COLO668 (cell line): ENCODE results near the gene TCF7L2.

Experiments
- DNase-seq: peaks from one replicate; lab custom pipeline; 2025; ENCODE audit not compliant: unreplicated experiment; lab: John Stamatoyannopoulos, UW

The TCF7L2 gene

DNA sequence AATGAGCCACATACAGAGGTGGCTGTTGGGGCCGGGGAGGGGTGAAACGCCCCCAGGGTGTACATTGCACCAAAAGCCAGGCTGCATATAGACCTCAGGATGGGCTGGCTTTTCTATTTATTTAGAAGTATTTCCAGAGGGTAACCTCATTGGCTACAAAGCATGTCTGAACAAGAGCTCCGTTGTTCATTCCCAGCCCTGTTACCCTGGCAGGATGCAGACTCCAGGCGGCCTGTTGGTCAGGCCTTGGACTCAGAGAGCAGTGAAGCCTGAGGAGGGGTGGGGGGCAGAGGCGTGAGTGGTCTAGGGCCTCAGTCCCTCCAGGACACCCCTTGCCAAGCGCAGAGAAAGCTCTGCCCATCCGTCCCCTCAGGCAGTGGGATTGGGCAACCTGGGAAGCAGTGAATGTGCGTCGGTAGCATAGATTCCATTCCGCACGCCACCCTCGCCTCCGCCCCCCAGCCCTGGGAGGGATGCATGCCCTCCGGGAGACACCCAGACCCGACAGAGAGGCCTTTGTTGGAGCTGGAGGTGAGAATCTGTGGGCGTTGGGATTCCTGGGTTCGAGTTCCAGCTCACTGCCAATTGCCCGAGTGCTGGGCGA lies 41.9 kb downstream of the TCF7L2 start:
- no peak for DNase-seq

DNA sequence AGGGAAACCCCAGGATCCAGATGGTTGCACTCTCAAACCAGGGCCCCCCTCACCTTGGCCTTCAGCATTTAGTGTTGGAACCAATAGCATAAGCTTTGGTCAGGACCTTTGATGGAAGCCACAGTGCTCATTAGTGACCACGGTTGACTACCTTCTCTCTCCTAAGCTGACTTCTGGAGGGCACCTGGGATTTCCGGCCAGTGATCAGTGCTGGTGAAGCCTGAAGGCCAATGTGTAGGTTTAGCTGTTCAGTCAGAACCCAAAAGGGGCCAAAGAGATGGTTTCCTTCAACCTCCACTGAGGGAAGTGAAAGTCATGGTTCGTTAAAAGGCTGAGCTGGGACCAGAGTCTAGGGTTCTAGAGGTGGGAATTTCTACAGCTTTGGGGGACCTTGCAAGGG lies 46.4 kb downstream of the TCF7L2 start:
- no peak for DNase-seq

DNA sequence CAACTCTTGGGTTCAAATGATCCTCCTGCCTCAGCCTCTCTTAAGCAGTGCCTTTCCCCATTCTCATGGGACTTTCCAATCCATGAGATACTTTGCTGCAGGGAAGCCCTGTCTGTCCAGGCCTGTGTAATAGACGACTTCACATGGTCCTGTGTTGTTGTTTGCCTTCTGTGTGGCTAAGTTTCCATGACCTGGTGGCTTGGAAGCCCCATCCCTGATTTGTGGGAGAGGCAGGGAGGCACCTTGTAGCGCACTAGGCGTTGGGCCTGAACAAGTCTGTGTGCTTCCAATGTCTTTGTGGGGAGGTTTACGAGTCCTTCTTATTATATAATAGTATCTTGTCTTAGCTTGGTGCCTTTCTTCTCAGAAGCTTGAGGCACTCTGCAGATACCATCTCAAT lies 49.1 kb downstream of the TCF7L2 start:
- no peak for DNase-seq

DNA sequence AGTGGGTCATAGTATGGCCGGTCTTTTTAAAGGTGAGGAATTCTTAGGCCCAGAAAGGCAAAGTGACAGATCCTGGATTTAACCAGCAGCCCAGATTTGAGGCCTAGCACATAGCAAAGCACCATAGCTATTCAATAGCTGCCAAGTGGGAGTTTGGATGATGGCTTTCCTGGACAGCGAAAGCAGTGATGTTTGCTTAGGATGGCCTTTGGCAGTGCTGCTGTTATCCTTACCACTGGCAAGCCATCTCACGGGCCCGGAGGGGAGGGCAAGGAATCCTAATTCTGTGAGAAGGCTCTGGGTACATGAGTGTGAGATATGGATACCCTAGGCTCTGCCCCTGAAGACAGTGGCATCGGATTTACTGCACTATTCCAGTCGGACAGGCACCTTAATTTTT lies 50.4 kb downstream of the TCF7L2 start:
- DNase-seq, result no peak

DNA sequence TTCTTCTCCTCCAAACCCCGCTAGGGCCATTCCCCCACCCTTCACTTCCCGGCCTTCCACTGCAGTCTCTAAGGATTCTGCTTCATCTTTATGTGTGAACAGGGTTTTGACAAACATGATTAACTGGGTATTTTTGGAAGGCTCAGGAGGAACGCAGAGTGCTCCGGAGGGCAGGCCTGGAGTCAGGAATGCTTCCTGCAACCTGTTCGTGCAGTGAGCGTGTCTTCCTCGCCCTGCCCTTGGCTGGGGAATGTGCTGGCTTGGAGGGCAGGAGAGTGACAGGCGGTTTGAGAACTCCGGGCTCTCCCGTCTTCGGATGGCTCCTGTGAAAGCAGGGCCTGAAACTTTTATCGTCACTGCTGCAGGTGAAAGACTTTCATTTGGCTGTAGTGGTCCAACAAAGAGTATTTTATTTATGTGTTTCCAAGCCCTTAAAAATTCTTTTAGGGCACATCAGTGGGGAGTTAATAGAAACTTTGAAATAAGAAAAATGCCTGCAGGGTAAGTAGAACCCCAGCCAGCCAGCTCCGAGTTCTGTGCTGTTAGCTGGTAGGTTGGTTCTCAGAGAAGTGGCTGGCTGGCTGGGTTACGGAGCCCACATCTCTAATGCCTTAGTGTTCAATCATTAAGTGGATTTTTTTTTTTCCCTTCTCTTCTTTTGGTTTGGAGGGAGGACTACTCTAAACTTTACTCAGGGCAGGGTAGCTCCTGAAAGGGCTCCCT lies 51.0 kb downstream of the TCF7L2 start:
- DNase-seq, result no peak

DNA sequence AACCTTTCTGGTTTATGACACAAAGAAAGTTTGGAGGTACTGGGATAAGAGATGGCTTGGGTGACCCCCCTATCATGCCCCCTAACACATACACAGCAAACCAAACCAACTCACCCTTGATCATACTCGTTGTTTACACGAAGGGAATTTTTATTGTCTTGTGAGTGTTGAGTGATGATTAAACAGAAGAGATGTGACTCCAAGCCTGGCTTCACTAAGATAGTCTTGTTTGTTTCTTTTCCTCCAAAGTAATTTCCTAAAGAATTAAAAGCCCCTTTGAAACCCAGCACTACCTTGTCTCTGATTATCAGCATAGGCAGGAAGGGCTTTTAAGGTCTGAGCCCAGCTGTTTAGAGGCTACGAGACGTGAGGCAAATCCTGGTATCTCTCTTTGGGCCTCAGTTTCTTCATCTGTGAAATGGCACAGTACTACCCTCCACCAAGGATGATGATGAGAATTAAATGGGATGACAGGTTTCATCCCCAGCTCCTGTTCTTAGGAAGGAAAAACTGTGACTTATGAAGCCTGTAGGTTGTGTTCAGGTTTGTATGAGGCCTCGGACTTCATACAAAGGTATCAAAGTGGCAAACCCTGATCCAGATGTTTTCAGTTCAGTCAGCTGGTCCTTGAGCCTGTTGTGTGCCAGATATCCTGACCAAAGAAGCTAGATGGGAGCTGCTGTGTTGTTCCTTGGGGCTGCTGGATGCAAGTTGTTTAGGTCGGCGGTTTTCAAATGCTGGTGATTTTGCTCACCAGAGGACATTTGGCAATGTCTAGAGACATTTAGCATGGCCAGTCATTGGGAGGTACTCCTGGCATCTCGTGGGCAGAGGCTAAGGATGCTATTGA lies 51.8 kb downstream of the TCF7L2 start:
- DNase-seq, result no peak

DNA sequence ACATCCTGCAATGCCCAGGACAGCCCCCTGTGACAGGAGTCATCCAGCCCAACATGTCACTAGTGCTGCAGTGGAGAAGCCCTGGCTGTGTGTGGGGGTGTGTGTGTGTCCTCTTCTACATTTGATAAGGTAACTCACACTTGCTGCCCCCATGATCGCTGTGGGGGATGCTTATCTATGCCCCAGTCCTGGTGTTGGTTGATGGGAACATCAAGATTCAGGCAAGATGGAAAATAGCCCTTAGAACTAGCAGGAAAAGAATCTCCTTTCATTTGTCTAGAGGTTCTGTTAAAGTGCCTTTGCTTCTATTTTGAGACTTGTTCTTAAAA lies 52.4 kb downstream of the TCF7L2 start:
- no peak for DNase-seq

DNA sequence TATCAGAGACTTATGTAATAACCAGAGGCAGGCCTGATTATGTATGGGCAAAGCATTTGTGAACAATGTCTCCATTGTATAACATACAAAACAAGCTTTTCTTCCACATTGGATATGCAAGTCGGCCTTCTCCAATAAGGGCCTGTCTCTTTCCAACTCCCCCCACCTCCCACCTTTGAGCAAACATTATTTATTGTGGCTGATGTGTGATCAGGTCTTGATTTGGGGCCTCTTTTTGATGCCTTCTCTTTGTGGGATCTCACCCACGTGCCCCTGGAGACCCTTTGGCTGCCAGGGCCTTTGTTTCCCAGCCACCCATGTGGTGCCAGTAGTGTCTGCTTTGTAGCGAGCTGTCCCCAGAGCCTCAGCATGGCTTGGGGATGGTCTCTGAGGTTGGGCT lies 53.0 kb downstream of the TCF7L2 start:
- no peak for DNase-seq

DNA sequence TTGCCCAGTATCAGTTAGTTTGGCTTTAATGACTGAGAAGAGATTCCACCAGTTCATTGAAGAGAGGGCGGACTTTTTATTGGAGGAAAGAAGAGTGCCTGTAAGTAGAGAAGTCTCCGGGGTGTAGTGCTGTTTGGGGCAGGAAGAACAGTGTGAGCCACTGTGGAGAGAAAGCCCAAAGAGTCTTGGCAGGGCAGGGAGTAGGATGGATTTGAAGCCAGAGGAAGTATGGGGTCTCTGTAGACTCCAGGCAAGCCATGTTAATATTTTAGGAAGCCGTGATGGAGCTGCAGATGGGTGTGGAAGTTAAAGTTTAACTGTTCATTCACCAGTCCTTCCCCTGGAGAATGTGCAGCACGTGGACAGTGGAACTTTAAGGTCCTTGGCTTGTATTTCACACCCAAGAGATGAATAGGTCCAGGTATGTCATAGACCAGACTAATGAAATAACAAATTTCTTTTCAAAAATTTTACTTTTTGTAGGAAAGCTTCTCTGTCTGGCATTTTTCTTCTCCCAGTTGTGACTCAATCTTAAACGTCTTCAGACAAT lies 54.1 kb downstream of the TCF7L2 start:
- DNase-seq, result no peak

DNA sequence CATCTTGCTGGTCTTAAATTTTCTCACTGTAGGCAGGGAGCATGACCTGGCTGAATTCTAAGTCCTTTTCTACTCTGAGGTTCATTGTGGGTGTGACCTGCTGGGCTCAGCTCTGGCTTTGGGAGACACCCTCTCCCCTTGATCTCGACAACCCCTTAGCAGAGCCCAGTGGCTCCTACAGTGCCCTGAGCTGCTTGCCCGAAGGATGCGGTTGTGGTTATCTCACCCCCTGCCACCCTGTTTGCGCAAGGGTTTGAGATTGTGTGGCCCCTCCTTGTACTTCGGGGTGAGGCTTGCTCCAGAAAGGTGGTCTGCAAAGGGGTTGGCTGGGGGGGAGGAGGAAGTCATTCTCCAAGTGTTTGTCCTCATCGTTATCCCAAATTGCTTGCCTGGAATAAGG lies 55.3 kb downstream of the TCF7L2 start:
- no peak for DNase-seq

DNA sequence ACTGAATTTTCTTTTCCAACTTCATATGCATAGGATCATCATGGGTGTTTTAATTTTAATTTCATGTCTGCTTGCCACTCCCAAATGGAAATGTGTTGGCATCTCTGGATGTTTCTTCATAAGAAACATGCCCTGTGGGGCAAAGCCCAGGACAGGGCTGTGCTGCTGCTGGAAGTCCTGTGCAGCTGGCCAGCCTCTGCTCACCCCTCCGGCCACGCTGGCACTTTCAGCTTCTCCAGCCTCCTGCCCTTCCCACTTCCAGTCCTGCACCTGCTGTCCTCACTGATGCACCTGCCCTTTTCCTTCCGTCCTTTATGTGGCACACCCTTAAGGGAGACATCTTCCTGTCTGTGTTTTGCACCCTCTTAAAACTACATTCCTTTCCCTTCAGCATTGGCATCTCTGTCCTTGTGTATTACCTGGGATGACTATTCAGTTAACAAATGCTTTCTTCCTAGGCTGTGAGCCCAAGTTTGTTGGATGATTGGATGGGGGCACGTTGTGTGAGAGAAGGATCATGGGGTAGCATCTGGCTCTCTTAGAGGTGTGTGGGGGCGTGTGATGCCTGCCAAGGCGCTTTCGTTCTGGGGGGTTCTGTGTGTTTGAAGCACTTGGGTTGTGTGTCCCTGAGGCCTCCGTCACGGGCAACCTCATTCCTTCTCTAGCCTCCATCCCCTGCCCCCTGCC lies 56.8 kb downstream of the TCF7L2 start:
- peak; percentile 62 for DNase-seq

DNA sequence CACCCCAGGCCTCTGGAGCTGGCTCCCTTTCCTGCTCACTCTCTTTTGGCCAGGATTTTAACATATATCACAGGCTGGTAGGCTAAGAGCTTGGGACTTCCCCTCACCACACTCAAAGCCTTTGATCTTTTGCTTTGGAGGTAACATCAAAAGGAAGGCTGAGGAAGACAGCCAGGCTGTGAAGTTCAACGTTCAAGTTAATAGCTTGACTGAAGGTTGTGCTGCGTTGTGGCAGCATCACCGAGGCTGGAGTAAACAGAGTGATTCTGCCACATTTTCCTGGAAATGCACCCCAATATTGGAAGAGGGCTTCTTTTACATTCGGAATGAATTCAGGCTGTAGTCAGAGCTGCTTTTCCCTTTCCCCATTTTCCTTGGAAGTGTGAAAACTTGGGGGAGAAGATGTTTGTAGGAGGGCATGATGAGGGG lies 57.3 kb downstream of the TCF7L2 start:
- DNase-seq, result no peak

DNA sequence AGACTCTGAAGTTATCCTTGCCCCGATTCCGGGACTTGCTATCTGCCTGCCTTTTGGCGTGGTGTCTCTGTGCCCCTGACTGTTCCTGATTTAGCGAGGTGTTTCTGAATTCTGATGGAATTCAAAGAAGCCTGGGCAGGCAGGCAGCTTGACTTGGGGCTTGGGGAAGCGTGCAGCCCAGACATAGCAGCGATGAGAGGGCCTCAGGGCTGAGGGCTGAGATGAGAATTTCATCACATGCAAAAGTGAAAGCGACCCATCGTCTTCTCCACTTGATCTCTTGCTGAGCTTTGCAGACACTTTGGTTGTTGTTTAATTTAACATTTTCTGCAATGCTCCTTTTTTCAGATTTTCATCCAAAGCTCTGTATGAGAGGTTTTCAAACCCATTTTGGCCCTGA lies 57.8 kb downstream of the TCF7L2 start:
- DNase-seq, result no peak

DNA sequence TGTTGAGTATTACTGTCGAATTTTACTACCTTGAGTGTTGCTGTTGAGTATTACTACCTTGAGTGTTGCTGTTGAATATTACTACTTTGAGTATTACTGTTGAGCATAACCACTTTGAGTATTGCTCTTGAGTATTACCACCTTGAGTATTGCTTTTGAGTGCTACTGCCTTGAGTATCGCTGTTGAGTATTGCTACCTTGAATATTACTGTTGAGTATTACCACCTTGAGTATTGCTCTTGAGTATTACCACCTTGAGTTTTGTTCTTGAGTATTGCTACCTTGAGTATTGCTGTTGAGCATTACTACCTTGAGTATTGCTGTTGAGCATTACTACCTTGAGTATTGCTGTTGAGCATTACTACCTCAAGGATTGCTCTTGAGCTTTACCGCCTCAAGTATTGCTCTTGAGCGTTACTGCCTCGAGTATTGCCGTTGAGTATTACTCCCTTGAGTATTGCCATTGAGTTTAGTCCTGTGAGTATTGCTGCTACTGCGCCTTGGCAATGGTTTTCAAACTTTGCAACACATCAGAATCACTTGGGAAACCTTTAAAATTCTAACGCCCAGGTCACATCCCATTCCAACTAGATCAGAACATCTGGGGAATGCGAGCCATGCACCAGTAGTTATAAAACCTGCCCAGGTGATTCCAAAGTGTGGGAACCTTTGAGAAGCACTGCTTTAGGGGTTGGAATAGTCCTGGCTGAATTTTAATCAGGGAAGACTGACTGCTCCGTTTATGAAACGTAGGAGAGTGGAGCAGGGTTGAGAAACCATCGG lies 61.7 kb downstream of the TCF7L2 start:
- no peak for DNase-seq

DNA sequence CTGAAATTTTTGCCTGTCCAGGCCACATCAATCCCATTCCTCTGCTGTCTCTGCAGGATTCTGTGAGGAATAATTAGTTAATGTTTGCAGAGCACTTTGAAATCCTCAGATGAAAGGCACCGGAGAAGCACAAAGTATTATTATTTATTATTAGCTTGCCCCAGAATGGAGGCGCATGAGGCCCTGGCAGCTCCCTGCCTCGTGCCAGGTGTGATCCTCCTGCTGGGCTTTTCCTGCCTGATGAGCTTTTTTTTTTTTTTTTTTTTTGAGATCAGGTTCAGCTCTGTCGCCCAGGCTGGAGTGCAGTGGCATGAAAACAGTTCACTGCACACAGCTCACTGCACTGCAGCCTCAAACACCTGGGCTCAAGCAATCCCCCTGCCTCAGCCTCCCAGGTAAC lies 65.2 kb downstream of the TCF7L2 start:
- DNase-seq, result peak; percentile 28

DNA sequence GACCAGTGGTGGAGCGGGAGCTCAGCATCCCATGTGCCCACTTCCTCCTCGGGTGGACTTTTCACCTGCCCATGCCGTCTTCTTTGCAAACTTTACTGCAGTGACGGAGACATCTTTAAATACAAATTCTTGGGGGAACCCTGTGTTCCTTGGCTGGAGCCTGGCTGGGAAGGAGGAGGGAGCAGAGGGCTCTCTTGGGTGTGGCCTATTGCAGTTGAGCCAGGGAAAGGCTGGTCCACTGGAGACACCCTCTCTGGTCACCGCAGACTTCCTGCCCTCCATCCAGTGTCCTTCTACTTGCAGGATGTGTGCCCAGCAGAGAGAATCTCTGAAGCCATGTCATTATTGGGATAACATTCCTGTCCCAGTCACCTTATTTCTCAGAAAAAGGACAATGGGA lies 67.3 kb downstream of the TCF7L2 start:
- no peak for DNase-seq

DNA sequence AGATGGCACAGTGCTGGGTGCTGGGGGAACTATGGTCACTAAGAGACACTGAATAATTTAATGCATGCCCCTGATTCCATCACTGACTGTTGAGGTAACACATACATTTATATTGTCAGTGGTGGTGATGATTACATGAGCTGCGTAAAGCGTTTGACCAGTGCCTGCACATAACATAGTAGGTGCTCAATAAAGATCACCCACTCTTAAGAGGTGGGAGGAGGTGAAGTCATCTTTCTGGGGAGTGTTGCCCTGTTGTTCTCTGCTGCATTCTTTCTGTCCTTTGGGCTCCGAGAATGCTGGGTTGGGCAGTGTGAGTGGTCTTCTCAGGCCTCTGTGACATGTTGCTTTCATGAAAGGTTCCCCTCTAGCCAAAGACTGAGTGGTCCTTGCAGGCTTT lies 68.0 kb downstream of the TCF7L2 start:
- DNase-seq, result no peak

DNA sequence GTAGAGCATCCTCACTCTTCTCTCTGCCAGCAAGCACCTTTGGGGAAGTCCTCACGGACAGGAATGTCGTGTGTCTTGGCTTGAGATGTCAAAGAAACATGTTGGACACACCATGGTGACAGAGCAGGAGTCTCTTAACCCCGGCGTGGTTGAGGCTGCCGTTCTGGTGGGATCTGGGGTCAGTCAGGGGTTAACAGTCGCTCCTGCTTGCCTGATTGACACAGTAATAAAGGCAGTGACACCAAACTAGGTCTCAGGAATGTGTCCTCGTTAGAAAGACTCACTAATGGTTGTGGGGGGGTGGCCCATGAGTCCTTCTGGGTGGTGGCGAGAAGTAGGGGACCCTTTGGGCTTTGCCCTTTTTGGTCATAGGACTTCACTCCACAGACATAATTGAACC lies 69.0 kb downstream of the TCF7L2 start:
- no peak for DNase-seq

DNA sequence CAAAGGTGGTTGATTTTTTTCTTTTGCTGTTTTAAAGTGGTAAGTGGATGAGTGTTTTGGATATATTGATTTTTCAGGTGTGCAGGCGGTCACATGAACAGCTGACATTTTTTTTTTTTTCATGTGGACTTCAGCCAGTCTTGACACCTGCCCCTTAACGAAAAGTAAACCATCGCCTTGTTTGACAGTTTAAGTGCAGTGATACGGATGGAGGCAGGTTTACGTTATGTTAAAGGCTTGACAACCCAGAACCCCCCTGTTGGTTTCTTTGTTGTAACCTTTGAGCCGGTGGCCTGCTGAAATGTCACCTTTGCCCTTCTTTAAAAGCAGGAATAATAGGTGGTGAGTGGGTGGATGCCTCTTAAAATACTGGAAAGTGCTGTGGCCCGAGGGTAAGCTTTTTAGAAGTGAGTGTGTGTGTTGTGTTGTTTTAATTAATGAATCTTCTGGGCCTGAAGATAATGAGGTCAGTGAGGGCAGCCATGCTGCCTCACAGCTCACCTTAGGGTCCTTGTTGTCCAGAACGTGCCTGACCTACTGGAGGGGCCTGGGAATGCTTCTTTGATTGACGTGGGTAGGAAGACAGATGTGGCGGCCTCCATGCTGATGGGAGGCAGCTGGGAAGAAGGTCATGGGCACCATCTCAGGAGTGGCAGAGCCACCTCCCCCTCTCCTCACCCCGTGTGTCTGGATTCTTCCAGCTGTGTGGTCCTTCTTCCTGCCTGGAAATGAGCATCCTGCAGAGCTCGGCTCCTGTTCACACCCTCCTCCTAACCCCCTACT lies 69.8 kb downstream of the TCF7L2 start:
- DNase-seq, result peak; percentile 42

DNA sequence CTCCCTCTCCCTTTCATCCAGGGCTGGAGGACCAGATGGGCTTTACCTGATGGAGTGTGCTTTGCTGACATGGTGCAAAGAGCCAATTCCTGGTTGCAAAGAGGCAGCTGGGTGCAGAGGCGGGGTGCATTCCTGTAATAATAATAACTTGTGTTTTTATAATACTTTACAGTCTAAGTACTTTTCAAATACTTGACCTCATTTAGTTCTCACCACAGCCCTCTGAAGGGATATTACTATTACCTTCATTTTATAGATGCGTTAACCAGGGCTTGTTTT lies 70.4 kb downstream of the TCF7L2 start:
- no peak for DNase-seq
